Subcutaneous abdominal adipose tissue (tissue), 5 donors: ENCODE measurements around the gene S100A2.

ENCODE experiments used
- H3K27ac ChIP-seq: one replicate; pipeline ENCODE4 v1.7.0; 2013; ENCODE audit warnings: low read depth, mild to moderate bottlenecking, inconsistent platforms, low read length, moderate library complexity
- H3K27me3 ChIP-seq, 5 donors: one replicate each; pipeline ENCODE4 v1.7.0; 2013; ENCODE audit warnings: low read length in 5 of 5, inconsistent platforms in 1 of 5; ENCODE audit not compliant: control insufficient read depth in 5 of 5, insufficient read depth in 4 of 5
- H3K36me3 ChIP-seq, 5 donors: one replicate each; pipeline ENCODE4 v1.7.0; 2013; ENCODE audit warnings: low read length in 5 of 5; ENCODE audit not compliant: control insufficient read depth in 5 of 5, insufficient read depth in 5 of 5
- H3K4me1 ChIP-seq, 5 donors: one replicate each; pipeline ENCODE4 v1.7.0; 2013; ENCODE audit warnings: low read length in 5 of 5, mild to moderate bottlenecking in 3 of 5, moderate library complexity in 1 of 5; ENCODE audit not compliant: control insufficient read depth in 5 of 5, insufficient read depth in 5 of 5
- H3K4me3 ChIP-seq, 5 donors: one replicate each; pipeline ENCODE4 v1.7.0; 2013; ENCODE audit warnings: low read length in 5 of 5, low read depth in 1 of 5
- H3K9ac ChIP-seq, 5 donors: one replicate each; pipeline ENCODE4 v1.7.0; 2013; ENCODE audit warnings: low read length in 5 of 5, mild to moderate bottlenecking in 4 of 5, moderate library complexity in 3 of 5
- H3K9me3 ChIP-seq, 5 donors: one replicate each; pipeline ENCODE4 v1.7.0; 2013; ENCODE audit warnings: low read length in 5 of 5; ENCODE audit not compliant: control insufficient read depth in 5 of 5
- donor health status: healthy.
- donor health status: healthy.
- donor health status: healthy.
- donor health status: healthy.
- donor health status: healthy.

The S100A2 gene

GRCh38 chr1:153534925-153535241 is 30.8 kb downstream of the S100A2 start:
- H3K27ac ChIP-seq: peak overlapping the region; percentile 99
- H3K36me3 ChIP-seq: peaks cover 0 to 10% (median 0%) of the 10 kb centered on the region in 5 donors
- peak overlapping the region; percentile 76 to 100 (median 89) for H3K4me3 ChIP-seq
- H3K27me3 ChIP-seq: no peaks in the 10 kb centered on the region
- H3K9me3 ChIP-seq: no peaks in the 10 kb centered on the region
- H3K4me1 ChIP-seq: peaks cover 4 to 49% (median 39%) of the 10 kb centered on the region in 5 donors
- H3K9ac ChIP-seq: peak overlapping the region; percentile 80 to 99 (median 99)

GRCh38 chr1:153534226-153534924 is 31.3 kb downstream of the S100A2 start:
- Histone ChIP-seq H3K4me1 (peaks cover 4 to 49% (median 39%) of the 10 kb centered on the region in 5 donors), H3K9ac (peak overlapping the region; percentile 80 to 99 (median 99))

GRCh38 chr1:153533689-153534201 is 31.9 kb downstream of the S100A2 start:
- peak overlapping the region; percentile 80 to 99 (median 99) for H3K9ac ChIP-seq
- no peaks in the 10 kb centered on the region for H3K27me3 ChIP-seq
- peaks cover 4 to 49% (median 39%) of the 10 kb centered on the region in 5 donors for H3K4me1 ChIP-seq
- H3K36me3 ChIP-seq: peaks cover 0 to 10% (median 0%) of the 10 kb centered on the region in 5 donors
- H3K9me3 ChIP-seq: no peaks in the 10 kb centered on the region
- peak overlapping the region; percentile 76 to 100 (median 89) for H3K4me3 ChIP-seq
- H3K27ac ChIP-seq: peak overlapping the region; percentile 99

More at GRCh38 chr1:153534226-153534924, 31.3 kb downstream of the S100A2 start:
- Histone ChIP-seq H3K27me3 (no peaks in the 10 kb centered on the region), H3K9me3 (no peaks in the 10 kb centered on the region), H3K27ac (peak overlapping the region; percentile 99), H3K4me3 (peak overlapping the region; percentile 76 to 100 (median 89)), H3K36me3 (peaks cover 0 to 10% (median 0%) of the 10 kb centered on the region in 5 donors)

- Histone ChIP-seq H3K4me1 (peaks cover 4 to 45% (median 39%) of the 10 kb centered on the region in 5 donors), H3K9ac (peak overlapping the region; percentile 55 to 99 (median 77)), H3K36me3 (peaks cover 0 to 10% (median 0%) of the 10 kb centered on the region in 5 donors), H3K27me3 (no peaks in the 10 kb centered on the region), H3K27ac (peak overlapping the region; percentile 99), H3K9me3 (no peaks in the 10 kb centered on the region), H3K4me3 (peak overlapping the region; percentile 76 to 100 (median 89))
Measured at GRCh38 chr1:153532769-153533599, 32.7 kb downstream of the S100A2 start.

- H3K9ac ChIP-seq: no peak overlapping the region
- H3K27ac ChIP-seq: peak overlapping the region; percentile 99
- peaks cover 4 to 45% (median 39%) of the 10 kb centered on the region in 5 donors for H3K4me1 ChIP-seq
- H3K9me3 ChIP-seq: no peaks in the 10 kb centered on the region
- no peaks in the 10 kb centered on the region for H3K27me3 ChIP-seq
- peaks cover 0 to 10% (median 0%) of the 10 kb centered on the region in 5 donors for H3K36me3 ChIP-seq
- H3K4me3 ChIP-seq: no peak overlapping the region
Measured at GRCh38 chr1:153532181-153532580, 33.5 kb downstream of the S100A2 start.

GRCh38 chr1:153531638-153532037 is 34.0 kb downstream of the S100A2 start:
- H3K27ac ChIP-seq: peak overlapping the region; percentile 17
- no peaks in the 10 kb centered on the region for H3K9me3 ChIP-seq
- H3K27me3 ChIP-seq: no peaks in the 10 kb centered on the region
- no peak overlapping the region for H3K4me3 ChIP-seq
- H3K9ac ChIP-seq: no peak overlapping the region
- peaks cover 4 to 43% (median 39%) of the 10 kb centered on the region in 5 donors for H3K4me1 ChIP-seq
- H3K36me3 ChIP-seq: peaks cover 0 to 10% (median 0%) of the 10 kb centered on the region in 5 donors

GRCh38 chr1:153527683-153528040 is 38.0 kb downstream of the S100A2 start:
- no peak overlapping the region for H3K27ac ChIP-seq
- no peak overlapping the region for H3K9ac ChIP-seq
- no peaks in the 10 kb centered on the region for H3K9me3 ChIP-seq
- no peaks in the 10 kb centered on the region for H3K36me3 ChIP-seq
- peaks cover 0 to 8% (median 1%) of the 10 kb centered on the region in 5 donors for H3K4me1 ChIP-seq
- no peak overlapping the region for H3K4me3 ChIP-seq
- H3K27me3 ChIP-seq: no peaks in the 10 kb centered on the region

- no peak overlapping the region for H3K27ac ChIP-seq
- no peaks in the 10 kb centered on the region for H3K27me3 ChIP-seq
- H3K9ac ChIP-seq: no peak overlapping the region
- H3K4me3 ChIP-seq: no peak overlapping the region
- peaks cover 0 to 6% (median 0%) of the 10 kb centered on the region in 5 donors for H3K4me1 ChIP-seq
- no peaks in the 10 kb centered on the region for H3K9me3 ChIP-seq
- no peaks in the 10 kb centered on the region for H3K36me3 ChIP-seq
Measured at GRCh38 chr1:153527023-153527682, 38.5 kb downstream of the S100A2 start.

- H3K9me3 ChIP-seq: no peaks in the 10 kb centered on the region
- H3K36me3 ChIP-seq: no peaks in the 10 kb centered on the region
- H3K4me3 ChIP-seq: no peak overlapping the region
- H3K27ac ChIP-seq: no peak overlapping the region
- no peaks in the 10 kb centered on the region for H3K27me3 ChIP-seq
- H3K4me1 ChIP-seq: peaks cover 0 to 6% (median 0%) of the 10 kb centered on the region in 5 donors
- H3K9ac ChIP-seq: no peak overlapping the region
Measured at GRCh38 chr1:153526132-153526543, 39.5 kb downstream of the S100A2 start.
